Liver (tissue), 9 donors: Measurements from ENCODE around the gene SUPT6H. TPM values are rescaled to one million over a fixed set of nuclear protein-coding genes. Genes with fewer than 3 reads are reported as not detected.

Experiments
- DNase-seq: peaks from one replicate; pipeline ENCODE4 v3.0.0-alpha.2; 2017; ENCODE audit warnings: low spot score
- H3K27ac ChIP-seq, 2 donors: one replicate each; pipeline ENCODE4 v1.7.0; 2013; ENCODE audit warnings: inconsistent platforms in 2 of 2, low read length in 2 of 2, control low read depth in 1 of 2, low read depth in 1 of 2, mild to moderate bottlenecking in 1 of 2
- H3K27me3 ChIP-seq, 4 donors: one replicate each; pipeline versions ENCODE4 v1.6.1 to v1.7.0; 2013; ENCODE audit warnings: low read length in 3 of 4, inconsistent platforms in 1 of 4, mild to moderate bottlenecking in 1 of 4, moderate library complexity in 1 of 4; ENCODE audit not compliant: control insufficient read depth in 4 of 4, insufficient read depth in 4 of 4
- H3K36me3 ChIP-seq, 4 donors: one replicate each; pipeline versions ENCODE4 v1.6.1 to v1.7.0; 2013; ENCODE audit warnings: low read length in 3 of 4, mild to moderate bottlenecking in 3 of 4, low read depth in 1 of 4, moderate library complexity in 1 of 4; ENCODE audit not compliant: control insufficient read depth in 4 of 4, insufficient read depth in 3 of 4
- H3K4me1 ChIP-seq, 4 donors: one replicate each; pipeline versions ENCODE4 v1.6.1 to v1.7.0; 2013; ENCODE audit warnings: low read length in 3 of 4, mild to moderate bottlenecking in 3 of 4, moderate library complexity in 1 of 4; ENCODE audit not compliant: control insufficient read depth in 4 of 4, insufficient read depth in 4 of 4
- H3K4me3 ChIP-seq, 3 donors: one replicate each; pipeline versions ENCODE4 v1.6.1 to v1.7.0; 2013; ENCODE audit warnings: low read length in 3 of 3, control low read depth in 1 of 3, low read depth in 1 of 3, mild to moderate bottlenecking in 1 of 3
- H3K9ac ChIP-seq, 2 donors: one replicate each; pipeline ENCODE4 v1.7.0; 2013; ENCODE audit warnings: low read length in 2 of 2, mild to moderate bottlenecking in 2 of 2, moderate library complexity in 2 of 2, control low read depth in 1 of 2, low read depth in 1 of 2
- H3K9me3 ChIP-seq, 4 donors: one replicate each; pipeline versions ENCODE4 v1.6.1 to v1.7.0; 2013; ENCODE audit warnings: low read length in 3 of 4; ENCODE audit not compliant: control insufficient read depth in 4 of 4
- ATF3 ChIP-seq: IDR thresholded peaks from 2 replicates; pipeline ENCODE4 v1.6.1; 2016; ENCODE audit warnings: antibody characterized with exemption
- EGR1 ChIP-seq, 2 donors: IDR thresholded peaks; 2 replicates each; pipeline ENCODE4 v1.6.1; 2016 to 2018; ENCODE audit warnings: antibody characterized with exemption in 2 of 2, low read depth in 2 of 2
- FOXA1 ChIP-seq: IDR thresholded peaks from 2 replicates; pipeline ENCODE4 v1.6.1; 2016; ENCODE audit warnings: antibody characterized with exemption
- FOXA2 ChIP-seq: IDR thresholded peaks from 2 replicates; pipeline ENCODE4 v1.6.1; 2016; ENCODE audit warnings: antibody characterized with exemption
- GABPA ChIP-seq, 2 donors: IDR thresholded peaks in 1 of 2; conservative IDR thresholded peaks in 1 of 2; 2 replicates each; pipeline ENCODE4 v1.6.1; 2016; ENCODE audit warnings: antibody characterized with exemption in 2 of 2, mild to moderate bottlenecking in 1 of 2, moderate library complexity in 1 of 2
- HNF4A ChIP-seq, 2 donors: conservative IDR thresholded peaks; 2 replicates each; pipeline ENCODE4 v1.6.1; 2016; ENCODE audit warnings: antibody characterized with exemption in 2 of 2, mild to moderate bottlenecking in 2 of 2
- HNF4G ChIP-seq: IDR thresholded peaks from 2 replicates; pipeline ENCODE4 v1.6.1; 2016; ENCODE audit warnings: antibody characterized with exemption
- JUND ChIP-seq, 2 donors: IDR thresholded peaks; 2 replicates each; pipeline ENCODE4 v1.6.1; 2016; ENCODE audit warnings: antibody characterized with exemption in 2 of 2
- NR2F2 ChIP-seq: IDR thresholded peaks from 2 replicates; pipeline ENCODE4 v1.6.1; 2016; ENCODE audit warnings: antibody characterized with exemption
- RAD21 ChIP-seq, 2 donors: IDR thresholded peaks; 2 replicates each; pipeline ENCODE4 v1.6.1; 2016; ENCODE audit warnings: antibody characterized with exemption in 2 of 2, mild to moderate bottlenecking in 2 of 2
- REST ChIP-seq: IDR thresholded peaks from 2 replicates; pipeline ENCODE4 v1.6.1; 2016; ENCODE audit warnings: antibody characterized with exemption, mild to moderate bottlenecking
- RXRA ChIP-seq, 2 donors: IDR thresholded peaks; 2 replicates each; pipeline ENCODE4 v1.6.1; 2017 to 2018; ENCODE audit warnings: antibody characterized with exemption in 2 of 2, mild to moderate bottlenecking in 1 of 2
- SP1 ChIP-seq: IDR thresholded peaks from 2 replicates; pipeline ENCODE4 v1.6.1; 2018; ENCODE audit warnings: antibody characterized with exemption, mild to moderate bottlenecking
- TAF1 ChIP-seq: conservative IDR thresholded peaks from 2 replicates; pipeline ENCODE4 v1.6.1; 2016; ENCODE audit warnings: antibody characterized with exemption, mild to moderate bottlenecking
- YY1 ChIP-seq: IDR thresholded peaks from 2 replicates; pipeline ENCODE4 v1.6.1; 2016; ENCODE audit warnings: antibody characterized with exemption, mild to moderate bottlenecking
- WGBS: extraction: QIAGEN DNeasy Blood & Tissue Kit; methylation state at CpG from one replicate; pipeline ENCODE4 v1.1.7; 2013; 5-methylcytosine and 5-hydroxymethylcytosine counted together
- polyA plus RNA-seq, 2 donors: library from polyadenylated mRNA; stranded (reverse) in 1 of 2; unstranded in 1 of 2; fragments of 200-250 nt in 1 of 2; fragments of >200 nt in 1 of 2; fragmentation: Nextera tagmentation in 1 of 2; extraction: Ambion mirVana in 1 of 2; gene quantifications; one replicate each; pipeline versions ENCODE4 v1.2.1 to v1.2.3, GENCODE V29; 2013 to 2015
- total RNA-seq, 2 donors: library from RNA; depleted of rRNA; stranded (reverse); fragments of >200 nt; gene quantifications; one replicate each; pipeline ENCODE4 v1.2.3, GENCODE V29; 2014
- TF ChIP-seq, protein P1 (sequence below): IDR thresholded peaks from 2 replicates; pipeline ENCODE4 v1.6.1; 2016; ENCODE audit warnings: antibody characterized with exemption
- TF ChIP-seq, protein P2 (sequence below): fragments of 150-350 bp; IDR thresholded peaks from 2 replicates; pipeline ENCODE4 v1.5.1; 2017; ENCODE audit warnings: improper control_type of control experiment, low read depth, low read length; ENCODE audit not compliant: missing input control
- TF ChIP-seq, protein P3 (sequence below): IDR thresholded peaks from 2 replicates; pipeline ENCODE4 v1.6.1; 2016; ENCODE audit warnings: antibody characterized with exemption
- donor health status: healthy.
- donor health status: healthy.
- donor health status: healthy.
- donor health status: healthy.
- donor health status: healthy.

Gene SUPT6H
- total and polyA plus RNA-seq, 4 donors = 10.6 to 59.1 (median 30.3) TPM

- WGBS = 91% methylated on average over 10 of the region's 10 CpGs
Measured at GRCh38 chr17:28738680-28739384, 76.8 kb downstream of the SUPT6H start.

More at GRCh38 chr17:28738680-28739384, 76.8 kb downstream of the SUPT6H start:
- no peaks in the 10 kb centered on the region for H3K9me3 ChIP-seq
- H3K27me3 ChIP-seq = no peaks in the 10 kb centered on the region
- TF ChIP-seq RXRA (IDR thresholded peaks at IDR 0.05) (no peak), ATF3 (no peak), FOXA1 (no peak), NR2F2 (no peak), YY1 (no peak), JUND (IDR thresholded peaks at IDR 0.05) (no peak), HNF4A (conservative IDR thresholded peaks at IDR 0.05) (no peak), HNF4G (no peak), REST (no peak), FOXA2 (no peak), TAF1 (no peak), SP1 (no peak), EGR1 (IDR thresholded peaks at IDR 0.05; ENCODE audit: low read depth in 2 of 2) (no peak), GABPA (IDR thresholded peaks at IDR 0.05 in 1 of 2, conservative IDR thresholded peaks at IDR 0.05 in 1 of 2) (no peak), RAD21 (IDR thresholded peaks at IDR 0.05) (no peak)
- TF ChIP-seq, protein P1, sequence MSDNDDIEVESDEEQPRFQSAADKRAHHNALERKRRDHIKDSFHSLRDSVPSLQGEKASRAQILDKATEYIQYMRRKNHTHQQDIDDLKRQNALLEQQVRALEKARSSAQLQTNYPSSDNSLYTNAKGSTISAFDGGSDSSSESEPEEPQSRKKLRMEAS = no peak
- TF ChIP-seq, protein P2, sequence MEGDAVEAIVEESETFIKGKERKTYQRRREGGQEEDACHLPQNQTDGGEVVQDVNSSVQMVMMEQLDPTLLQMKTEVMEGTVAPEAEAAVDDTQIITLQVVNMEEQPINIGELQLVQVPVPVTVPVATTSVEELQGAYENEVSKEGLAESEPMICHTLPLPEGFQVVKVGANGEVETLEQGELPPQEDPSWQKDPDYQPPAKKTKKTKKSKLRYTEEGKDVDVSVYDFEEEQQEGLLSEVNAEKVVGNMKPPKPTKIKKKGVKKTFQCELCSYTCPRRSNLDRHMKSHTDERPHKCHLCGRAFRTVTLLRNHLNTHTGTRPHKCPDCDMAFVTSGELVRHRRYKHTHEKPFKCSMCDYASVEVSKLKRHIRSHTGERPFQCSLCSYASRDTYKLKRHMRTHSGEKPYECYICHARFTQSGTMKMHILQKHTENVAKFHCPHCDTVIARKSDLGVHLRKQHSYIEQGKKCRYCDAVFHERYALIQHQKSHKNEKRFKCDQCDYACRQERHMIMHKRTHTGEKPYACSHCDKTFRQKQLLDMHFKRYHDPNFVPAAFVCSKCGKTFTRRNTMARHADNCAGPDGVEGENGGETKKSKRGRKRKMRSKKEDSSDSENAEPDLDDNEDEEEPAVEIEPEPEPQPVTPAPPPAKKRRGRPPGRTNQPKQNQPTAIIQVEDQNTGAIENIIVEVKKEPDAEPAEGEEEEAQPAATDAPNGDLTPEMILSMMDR = no peak
- TF ChIP-seq, protein P3, sequence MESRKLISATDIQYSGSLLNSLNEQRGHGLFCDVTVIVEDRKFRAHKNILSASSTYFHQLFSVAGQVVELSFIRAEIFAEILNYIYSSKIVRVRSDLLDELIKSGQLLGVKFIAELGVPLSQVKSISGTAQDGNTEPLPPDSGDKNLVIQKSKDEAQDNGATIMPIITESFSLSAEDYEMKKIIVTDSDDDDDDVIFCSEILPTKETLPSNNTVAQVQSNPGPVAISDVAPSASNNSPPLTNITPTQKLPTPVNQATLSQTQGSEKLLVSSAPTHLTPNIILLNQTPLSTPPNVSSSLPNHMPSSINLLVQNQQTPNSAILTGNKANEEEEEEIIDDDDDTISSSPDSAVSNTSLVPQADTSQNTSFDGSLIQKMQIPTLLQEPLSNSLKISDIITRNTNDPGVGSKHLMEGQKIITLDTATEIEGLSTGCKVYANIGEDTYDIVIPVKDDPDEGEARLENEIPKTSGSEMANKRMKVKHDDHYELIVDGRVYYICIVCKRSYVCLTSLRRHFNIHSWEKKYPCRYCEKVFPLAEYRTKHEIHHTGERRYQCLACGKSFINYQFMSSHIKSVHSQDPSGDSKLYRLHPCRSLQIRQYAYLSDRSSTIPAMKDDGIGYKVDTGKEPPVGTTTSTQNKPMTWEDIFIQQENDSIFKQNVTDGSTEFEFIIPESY = no peak
- no peaks in the 10 kb centered on the region for H3K36me3 ChIP-seq
- no peak overlapping the region for H3K4me3 ChIP-seq
- H3K9ac ChIP-seq = no peak overlapping the region
- peaks cover 4 to 9% (median 7%) of the 10 kb centered on the region in 4 donors for H3K4me1 ChIP-seq
- H3K27ac ChIP-seq = no peak overlapping the region
- DNase-seq = no peak
